ENCODE results near the gene FGF7. TPM values are rescaled to one million over a fixed set of nuclear protein-coding genes. Genes with fewer than 3 reads are reported as not detected.

FGF7 gene
- total and polyA plus RNA-seq, 9 of the 15 experiments (the other 6 are each of a cell fraction or from before 2014, with no cell fraction given): not detected

GRCh38 chr15:49438962-49439631, 16.1 kb downstream of the FGF7 start (continued):
- no peak for TF ChIP-seq HMGXB4 (CRISPR knock-in tag; IDR thresholded peaks at IDR 0.05)
- no peak for TF ChIP-seq ZKSCAN1 (IDR thresholded peaks at IDR 0.05; ENCODE audit: low read depth, low read length)
- TF ChIP-seq ZNF224 (CRISPR knock-in tag; IDR thresholded peaks at IDR 0.05): no peak
- TF ChIP-seq NFIC (IDR thresholded peaks at IDR 0.05): no peak
- TF ChIP-seq KLF10 (CRISPR knock-in tag; IDR thresholded peaks at IDR 0.05): no peak
- no peak for TF ChIP-seq CSDE1 (IDR thresholded peaks at IDR 0.05)
- TF ChIP-seq EHMT2 (IDR thresholded peaks at IDR 0.05): 0 out of 2 replicates have a peak, but pooled peaks have one; percentile 12
- peak; percentile 44; the same call in 1 of the 2 replicates for TF ChIP-seq VEZF1 (CRISPR knock-in tag; IDR thresholded peaks at IDR 0.05)
- no peak for TF ChIP-seq ZNF57 (CRISPR knock-in tag; IDR thresholded peaks at IDR 0.05)
- no peak for TF ChIP-seq ZBTB7A (IDR thresholded peaks at IDR 0.05; ENCODE audit: borderline replicate concordance, control insufficient read depth, low read depth, low read length)
- TF ChIP-seq ELK1 (CRISPR knock-in tag; IDR thresholded peaks at IDR 0.05): no peak
- no peak for TF ChIP-seq GMEB1 (CRISPR knock-in tag; IDR thresholded peaks at IDR 0.05)
- no peak for TF ChIP-seq SAP30 (IDR thresholded peaks at IDR 0.05; ENCODE audit: borderline replicate concordance, insufficient read depth, low read depth, low read length, poor library complexity, severe bottlenecking)
- TF ChIP-seq PRMT5 (CRISPR knock-in tag; IDR thresholded peaks at IDR 0.05): no peak
- no peak for TF ChIP-seq GTF2A2 (tag; IDR thresholded peaks at IDR 0.05)
- TF ChIP-seq HDAC8 (tag; IDR thresholded peaks at IDR 0.05): no peak
- no peak for TF ChIP-seq ZNF830 (CRISPR knock-in tag; IDR thresholded peaks at IDR 0.05)
- no peak for TF ChIP-seq ZNF408 (CRISPR knock-in tag; IDR thresholded peaks at IDR 0.05; ENCODE audit: low read depth)
